GM18511 (cell line): ENCODE results near the gene CEP152.

Source experiments
- ATAC-seq: cut with Tn5 transposase; IDR thresholded peaks from one replicate; pipeline ENCODE4 v1.9.1; 2021; ENCODE audit warnings: mild to moderate bottlenecking, moderate library complexity; ENCODE audit not compliant: unreplicated experiment

The CEP152 gene

GRCh38 chr15:48778331-48778730, 32.5 kb downstream of the CEP152 start:
- ATAC-seq = no peak

- no peak for ATAC-seq
Measured at GRCh38 chr15:48777645-48778330, 33.1 kb downstream of the CEP152 start.

DNA sequence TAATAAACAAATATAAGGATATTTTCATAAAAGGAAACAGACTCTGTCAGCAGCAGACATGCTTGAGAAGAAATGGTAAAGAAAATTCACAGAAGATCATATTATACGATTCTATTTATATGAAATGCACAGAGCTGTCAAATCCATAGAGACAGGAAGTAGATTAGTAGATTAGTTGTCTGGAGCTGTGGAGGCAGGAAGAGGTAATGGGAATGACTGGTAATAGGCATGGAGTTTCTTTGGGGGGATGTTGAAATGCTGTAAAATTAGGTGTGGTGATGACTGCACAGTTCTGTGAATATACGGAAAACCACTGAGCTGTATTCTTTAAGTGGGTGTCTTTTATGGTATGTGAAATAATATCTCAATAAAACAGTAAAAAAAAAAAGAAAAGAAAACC, 35.3 kb downstream of the CEP152 start:
- no peak for ATAC-seq

GRCh38 chr15:48774484-48774883, 36.4 kb downstream of the CEP152 start:
- no peak for ATAC-seq

DNA sequence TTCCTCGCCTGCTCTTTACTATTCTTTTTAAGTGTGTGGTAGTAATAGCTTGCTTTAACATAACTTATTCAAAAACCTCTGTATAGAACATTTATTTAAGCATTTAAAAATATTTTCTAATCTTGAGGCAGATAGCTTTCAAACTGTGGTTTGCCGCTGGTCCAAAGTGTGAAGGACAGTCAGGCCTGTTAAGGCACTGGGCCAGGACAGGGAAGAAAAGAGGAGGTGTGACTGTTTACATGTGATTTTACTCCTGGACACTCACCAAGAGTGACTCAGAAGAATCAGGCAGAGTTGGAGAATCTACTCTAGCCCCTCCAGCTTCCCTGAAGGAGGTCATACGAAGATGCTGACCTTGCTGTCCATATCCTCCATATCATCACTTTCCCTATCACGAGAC, 44.7 kb downstream of the CEP152 start:
- ATAC-seq = no peak

- ATAC-seq = no peak
Measured at GRCh38 chr15:48765022-48765421, 45.8 kb downstream of the CEP152 start.

- ATAC-seq = no peak
Measured at GRCh38 chr15:48761393-48762158, 49.3 kb downstream of the CEP152 start.

GRCh38 chr15:48759921-48760320, 50.9 kb downstream of the CEP152 start:
- no peak for ATAC-seq

DNA sequence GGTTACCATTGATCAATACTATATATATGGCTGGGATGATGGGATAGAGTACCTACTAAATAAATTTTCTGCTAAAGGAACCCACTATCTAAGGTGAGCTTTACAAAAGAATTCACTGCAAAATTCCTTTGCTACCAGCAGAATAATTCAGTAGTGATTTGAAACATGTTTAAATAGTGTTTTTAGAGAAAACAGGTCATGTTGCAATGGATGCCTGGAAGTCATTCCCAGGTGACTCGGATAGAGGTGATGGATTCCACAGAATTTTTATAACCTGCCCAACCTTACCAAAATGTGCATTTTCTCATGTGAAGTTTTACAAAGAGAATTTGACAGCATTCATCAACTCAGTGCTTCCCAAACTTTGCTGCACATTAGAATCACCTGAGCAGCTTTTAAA, 53.2 kb downstream of the CEP152 start:
- ATAC-seq = no peak

GRCh38 chr15:48754011-48754410, 56.9 kb downstream of the CEP152 start:
- no peak for ATAC-seq

- ATAC-seq = no peak
Measured at GRCh38 chr15:48751595-48751994, 59.3 kb downstream of the CEP152 start.

DNA sequence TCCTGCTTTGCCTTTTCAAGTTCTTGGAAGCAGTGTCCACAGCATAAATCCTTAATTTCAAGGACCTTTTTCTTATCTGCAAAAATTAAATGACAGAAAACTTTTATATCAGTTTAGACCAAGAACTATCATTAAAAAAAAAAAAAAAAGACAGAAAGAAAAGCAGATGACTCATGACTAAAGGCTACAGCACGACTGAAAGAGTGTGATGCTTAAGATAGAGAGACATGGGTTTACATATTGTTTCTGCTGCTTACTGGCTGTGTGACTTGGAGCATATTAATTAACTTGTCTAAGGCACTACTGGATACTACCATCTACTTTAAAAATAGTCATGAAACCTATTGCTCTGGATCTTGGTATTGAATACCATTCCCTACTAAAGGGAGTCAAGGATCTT, 62.3 kb downstream of the CEP152 start:
- no peak for ATAC-seq

DNA sequence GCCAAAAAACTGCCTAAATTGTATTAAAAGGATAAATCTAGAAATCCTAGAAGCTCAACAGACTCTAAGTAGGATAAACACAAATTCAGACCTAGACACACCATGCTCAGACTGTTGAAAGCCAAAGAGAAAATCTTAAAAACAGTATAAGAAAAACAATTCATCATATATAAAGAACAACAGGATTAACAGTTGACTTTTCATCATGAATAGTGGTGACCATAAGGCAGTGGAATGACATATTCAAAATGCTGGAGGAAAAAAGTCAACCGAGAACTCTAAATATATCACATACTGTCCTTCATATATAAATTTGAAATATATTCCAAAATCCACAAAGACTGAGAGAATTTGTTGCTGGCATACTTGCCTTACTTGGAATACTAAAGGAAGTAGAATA, 77.3 kb downstream of the CEP152 start:
- ATAC-seq = no peak

GRCh38 chr15:48730506-48730905, 80.4 kb downstream of the CEP152 start:
- no peak for ATAC-seq

- no peak for ATAC-seq
Measured at GRCh38 chr15:48723969-48724368, 86.9 kb downstream of the CEP152 start.

DNA sequence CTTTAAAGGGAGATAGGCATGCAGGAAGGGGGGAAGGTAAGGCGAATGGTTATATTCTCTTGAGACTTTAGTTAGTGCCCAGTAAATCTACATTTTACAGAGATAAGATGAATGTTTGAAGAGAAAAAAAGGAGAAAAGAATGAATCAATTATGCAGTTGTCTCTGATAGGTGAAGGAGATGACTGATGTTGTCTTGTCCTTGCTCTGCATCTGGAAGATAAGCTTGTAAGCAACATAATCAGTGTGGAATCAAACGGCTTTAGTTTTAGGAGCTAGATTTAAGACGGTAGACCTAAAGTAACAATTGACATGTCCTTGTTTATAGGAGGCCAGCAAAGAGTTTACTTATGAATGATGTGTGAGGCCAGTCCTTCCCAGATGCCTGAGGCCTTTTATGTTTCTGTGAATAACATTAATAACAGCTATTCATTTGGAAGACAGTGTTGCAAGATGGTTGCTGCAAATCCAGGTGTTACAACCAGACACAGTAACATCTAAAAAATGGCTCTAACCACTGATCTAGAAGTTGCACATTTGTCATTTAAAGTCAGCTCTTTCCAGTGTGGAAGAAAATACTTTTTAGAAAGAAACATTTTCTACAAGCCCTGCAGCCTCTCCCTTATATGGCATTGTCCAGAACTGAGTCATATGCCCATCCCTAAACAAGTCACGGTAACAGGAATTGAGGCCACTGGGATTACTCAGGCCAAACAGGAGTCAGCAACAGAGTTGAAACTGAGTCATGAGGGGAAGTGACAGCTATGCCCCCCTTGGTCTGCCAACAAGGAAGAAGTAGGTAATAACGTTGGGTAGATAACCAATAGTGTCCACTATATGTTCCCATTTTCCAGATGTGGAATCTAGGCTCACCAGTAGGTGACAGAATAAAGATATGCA, 87.9 kb downstream of the CEP152 start:
- ATAC-seq = no peak

- ATAC-seq = no peak
Measured at GRCh38 chr15:48721061-48721810, 89.6 kb downstream of the CEP152 start.

DNA sequence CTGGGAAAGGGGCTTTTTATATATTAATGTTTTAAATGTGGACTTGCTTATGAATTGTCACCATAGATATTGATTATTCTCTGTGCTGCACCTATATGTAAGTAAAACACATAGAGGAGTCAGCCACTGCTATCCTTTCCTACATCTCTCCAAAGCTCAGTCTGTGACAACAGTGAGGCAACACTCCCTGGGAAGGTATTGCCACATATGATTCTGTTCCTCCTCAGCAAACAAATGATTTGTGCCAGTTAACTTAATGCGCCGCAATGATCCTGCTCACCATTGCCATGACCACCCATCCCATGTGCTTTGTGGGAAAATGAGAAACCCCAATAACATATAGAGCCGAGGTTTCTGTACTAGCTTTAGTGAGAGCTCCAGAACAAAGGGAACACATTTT, 90.2 kb downstream of the CEP152 start:
- ATAC-seq = no peak

GRCh38 chr15:48719668-48720067, 91.2 kb downstream of the CEP152 start:
- ATAC-seq = no peak

DNA sequence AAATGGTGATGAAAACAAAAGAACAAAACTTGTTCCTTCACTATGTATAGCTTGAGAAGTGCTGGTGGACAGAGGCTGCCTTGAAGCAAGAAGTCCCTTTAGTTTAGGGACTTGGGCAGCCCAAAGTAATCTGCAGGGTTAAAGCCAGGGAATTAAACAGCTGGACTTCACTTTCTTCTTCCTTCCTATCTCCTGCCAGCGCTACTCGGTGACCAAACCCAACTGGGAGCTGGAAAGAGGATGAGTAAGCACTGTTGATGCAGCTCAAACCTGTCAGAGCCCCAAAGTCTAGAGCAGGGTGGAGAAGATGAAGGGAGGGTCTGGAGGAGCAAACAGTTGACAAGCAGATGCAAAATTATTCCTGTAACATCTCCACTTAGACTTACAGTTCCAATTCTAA, 92.2 kb downstream of the CEP152 start:
- ATAC-seq = no peak

DNA sequence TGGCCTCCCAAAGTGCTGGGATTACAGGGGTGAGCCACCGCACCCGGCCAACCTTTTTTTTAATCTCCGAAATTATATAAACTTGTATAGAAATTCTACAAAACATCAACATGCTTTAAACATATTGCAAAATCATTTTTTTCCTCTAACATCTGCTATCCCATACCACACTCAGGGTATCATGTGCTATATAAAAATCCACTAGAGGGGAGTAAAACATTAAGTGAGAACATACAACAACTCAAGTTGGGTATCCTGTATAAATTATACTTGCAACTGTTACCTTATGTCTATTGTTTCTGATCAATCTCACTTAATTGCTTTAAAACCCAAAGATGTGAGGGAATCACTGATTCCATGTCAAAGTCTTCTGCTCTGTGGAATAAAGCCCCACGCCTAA, 93.4 kb downstream of the CEP152 start:
- ATAC-seq = no peak
